DMS153 treated with DMSO at 0.1 percent for 48 hours (cell line): ENCODE results near the gene CTTNBP2.

Experiments
- DNase-seq: peaks from one replicate; lab custom pipeline; 2025; ENCODE audit not compliant: unreplicated experiment; lab: John Stamatoyannopoulos, UW

Gene CTTNBP2

GRCh38 chr7:117692338-117692737, 180.9 kb downstream of the CTTNBP2 start:
- DNase-seq, result no peak

GRCh38 chr7:117690147-117690546, 183.1 kb downstream of the CTTNBP2 start:
- DNase-seq, result no peak

- DNase-seq, result no peak
These were observed 183.8 kb downstream of the CTTNBP2 start for GRCh38 chr7:117689406-117689805.

- no peak for DNase-seq
These were observed 185.1 kb downstream of the CTTNBP2 start for GRCh38 chr7:117688126-117688525.

GRCh38 chr7:117686311-117686935, 186.8 kb downstream of the CTTNBP2 start:
- DNase-seq, result no peak

GRCh38 chr7:117685795-117686194, 187.4 kb downstream of the CTTNBP2 start:
- no peak for DNase-seq

GRCh38 chr7:117683430-117684175, 189.6 kb downstream of the CTTNBP2 start:
- no peak for DNase-seq

GRCh38 chr7:117682681-117683385, 190.4 kb downstream of the CTTNBP2 start:
- DNase-seq, result no peak

- DNase-seq, result no peak
These were observed 194.1 kb downstream of the CTTNBP2 start for GRCh38 chr7:117679120-117679519.

- no peak for DNase-seq
These were observed 197.5 kb downstream of the CTTNBP2 start for GRCh38 chr7:117675497-117676435.

GRCh38 chr7:117674617-117675016, 198.6 kb downstream of the CTTNBP2 start:
- peak; percentile 53 for DNase-seq

- peak; percentile 83 for DNase-seq
These were observed 199.4 kb downstream of the CTTNBP2 start for GRCh38 chr7:117673839-117674238.

GRCh38 chr7:117673367-117673766, 199.9 kb downstream of the CTTNBP2 start:
- DNase-seq, result peak; percentile 87

GRCh38 chr7:117672453-117672852, 200.8 kb downstream of the CTTNBP2 start:
- peak; percentile 85 for DNase-seq

- DNase-seq, result no peak
These were observed 203.4 kb downstream of the CTTNBP2 start for GRCh38 chr7:117669818-117670217.

- DNase-seq, result no peak
These were observed 205.8 kb downstream of the CTTNBP2 start for GRCh38 chr7:117667456-117667855.

GRCh38 chr7:117666689-117667088, 206.6 kb downstream of the CTTNBP2 start:
- DNase-seq, result no peak

GRCh38 chr7:117666031-117666430, 207.2 kb downstream of the CTTNBP2 start:
- DNase-seq, result no peak

- no peak for DNase-seq
These were observed 207.9 kb downstream of the CTTNBP2 start for GRCh38 chr7:117665368-117665767.

GRCh38 chr7:117664047-117664446, 209.2 kb downstream of the CTTNBP2 start:
- no peak for DNase-seq

- DNase-seq, result no peak
These were observed 211.9 kb downstream of the CTTNBP2 start for GRCh38 chr7:117661328-117661727.
